Effector memory CD4-positive, alpha-beta T cell (primary cell): Measurements from ENCODE around the gene D2HGDH.
A peak's percentile ranks its signal among the peaks of the same experiment; 100 is the strongest.

Experiments
- DNase-seq, 3 donors: peaks; one replicate each; pipeline ENCODE4 v3.0.0-alpha.2; 2020
- H3K27ac ChIP-seq: 2 replicates; pipeline ENCODE4 v1.7.0; 2013; ENCODE audit warnings: mild to moderate bottlenecking, low read length, moderate library complexity; ENCODE audit not compliant: insufficient read depth, poor library complexity, severe bottlenecking
- H3K27me3 ChIP-seq: replicated peaks from 2 replicates; pipeline ENCODE4 v1.7.0; 2013; ENCODE audit warnings: mild to moderate bottlenecking, low read length; ENCODE audit not compliant: insufficient read depth, control insufficient read depth, poor library complexity, severe bottlenecking
- H3K36me3 ChIP-seq: 2 replicates; pipeline ENCODE4 v1.7.0; 2013; ENCODE audit warnings: mild to moderate bottlenecking, low read length, moderate library complexity; ENCODE audit not compliant: control insufficient read depth, insufficient read depth
- H3K4me1 ChIP-seq: 2 replicates; pipeline ENCODE4 v1.7.0; 2013; ENCODE audit warnings: low read length, mild to moderate bottlenecking; ENCODE audit not compliant: control insufficient read depth, insufficient read depth, poor library complexity, severe bottlenecking
- H3K4me3 ChIP-seq: 2 replicates; pipeline ENCODE4 v1.7.0; 2013; ENCODE audit warnings: low read length, low read depth, mild to moderate bottlenecking; ENCODE audit not compliant: insufficient read depth, poor library complexity, severe bottlenecking
- H3K9me3 ChIP-seq: 2 replicates; pipeline ENCODE4 v1.7.0; 2013; ENCODE audit warnings: mild to moderate bottlenecking, low read length, moderate library complexity; ENCODE audit not compliant: control insufficient read depth

Gene D2HGDH

DNA sequence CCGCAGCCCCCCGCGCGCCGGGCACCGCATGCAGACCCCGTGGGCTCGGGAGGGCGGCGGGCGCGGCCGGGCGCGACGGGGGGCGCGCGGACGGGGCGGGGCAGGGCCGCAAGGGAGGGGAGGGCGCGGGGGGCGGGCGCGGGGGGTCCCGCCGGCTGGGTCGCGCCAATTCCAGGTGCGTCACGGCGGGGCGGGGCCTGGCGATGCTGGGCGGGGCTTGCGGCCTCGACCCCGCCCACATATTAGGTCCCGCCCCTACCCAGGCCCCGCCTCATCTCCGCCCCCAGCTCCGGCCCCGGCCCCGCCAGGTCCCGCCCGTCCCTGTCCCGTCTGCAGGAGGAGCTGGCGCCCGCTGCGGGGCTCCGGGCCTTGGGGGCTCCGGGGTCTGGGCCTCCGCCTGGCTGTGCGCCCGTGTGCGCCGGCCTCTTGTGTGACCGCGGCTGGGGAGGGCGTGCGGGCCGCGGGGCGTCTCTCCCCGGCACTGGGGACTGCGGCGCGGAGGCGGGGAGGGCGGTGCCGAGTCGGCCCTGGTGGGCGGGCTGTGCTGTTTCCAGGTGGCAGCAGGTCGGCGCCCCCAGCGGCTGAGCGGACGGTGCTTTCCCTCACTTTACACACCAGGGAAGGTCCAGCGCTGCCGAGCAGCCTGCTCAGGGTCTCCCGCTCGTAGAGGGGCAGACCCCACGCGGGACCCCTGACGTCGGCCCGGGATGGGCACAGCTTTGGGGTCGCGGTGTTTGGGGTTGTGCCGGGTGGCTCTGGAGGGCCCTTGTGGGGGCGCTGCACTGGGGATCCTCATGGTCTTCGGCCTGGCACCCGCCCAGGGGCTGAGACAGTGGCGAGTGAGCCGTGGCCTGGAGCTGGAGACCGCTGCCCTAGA is 32.0 kb upstream of the D2HGDH start:
- Histone ChIP-seq H3K4me3 (peak overlapping the region; percentile 72), H3K9me3 (no peaks in the 10 kb centered on the region), H3K4me1 (peaks cover 15% of the 10 kb centered on the region), H3K36me3 (peaks cover 18% of the 10 kb centered on the region), H3K27me3 (no peaks in the 10 kb centered on the region), H3K27ac (peak overlapping the region; percentile 77)
- peak; percentile 77 to 82 (median 79) for DNase-seq

GRCh38 chr2:241703032-241703604 is 31.3 kb upstream of the D2HGDH start:
- DNase-seq, result no peak

DNA sequence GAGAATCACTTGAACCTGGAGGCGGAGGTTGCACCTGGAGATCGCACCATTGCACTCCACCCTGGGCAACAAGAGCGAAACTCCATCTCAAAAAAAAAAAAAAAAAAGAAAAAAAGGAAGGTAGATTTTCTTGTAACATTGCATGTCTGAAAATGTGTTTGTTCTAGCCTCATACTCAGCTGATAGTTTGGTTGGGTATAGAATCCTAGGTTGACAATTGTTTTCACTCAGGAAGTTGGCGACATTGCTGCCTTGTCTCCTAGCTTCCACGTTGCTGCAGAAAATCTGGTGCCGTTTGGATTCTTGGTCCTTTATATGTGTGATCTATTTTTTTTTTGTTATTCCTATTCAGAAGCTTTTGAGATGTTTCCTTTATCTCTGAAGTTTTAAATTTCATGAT is 27.9 kb upstream of the D2HGDH start:
- Histone ChIP-seq H3K27ac (no peak overlapping the region), H3K36me3 (peaks cover 47% of the 10 kb centered on the region), H3K27me3 (no peaks in the 10 kb centered on the region), H3K9me3 (no peaks in the 10 kb centered on the region), H3K4me1 (peaks cover 8% of the 10 kb centered on the region), H3K4me3 (no peak overlapping the region)
- DNase-seq, result no peak

More at GRCh38 chr2:241703032-241703604, 31.3 kb upstream of the D2HGDH start:
- peaks cover 24% of the 10 kb centered on the region for H3K36me3 ChIP-seq
- H3K27ac ChIP-seq, result peak overlapping the region; percentile 77
- peaks cover 15% of the 10 kb centered on the region for H3K4me1 ChIP-seq
- no peaks in the 10 kb centered on the region for H3K27me3 ChIP-seq
- H3K4me3 ChIP-seq, result peak overlapping the region; percentile 72
- H3K9me3 ChIP-seq, result no peaks in the 10 kb centered on the region

GRCh38 chr2:241708879-241709278 is 25.6 kb upstream of the D2HGDH start:
- Histone ChIP-seq H3K36me3 (peaks cover 64% of the 10 kb centered on the region), H3K27ac (no peak overlapping the region), H3K9me3 (no peaks in the 10 kb centered on the region), H3K4me1 (no peaks in the 10 kb centered on the region), H3K27me3 (no peaks in the 10 kb centered on the region), H3K4me3 (no peak overlapping the region)
- DNase-seq, result no peak

DNA sequence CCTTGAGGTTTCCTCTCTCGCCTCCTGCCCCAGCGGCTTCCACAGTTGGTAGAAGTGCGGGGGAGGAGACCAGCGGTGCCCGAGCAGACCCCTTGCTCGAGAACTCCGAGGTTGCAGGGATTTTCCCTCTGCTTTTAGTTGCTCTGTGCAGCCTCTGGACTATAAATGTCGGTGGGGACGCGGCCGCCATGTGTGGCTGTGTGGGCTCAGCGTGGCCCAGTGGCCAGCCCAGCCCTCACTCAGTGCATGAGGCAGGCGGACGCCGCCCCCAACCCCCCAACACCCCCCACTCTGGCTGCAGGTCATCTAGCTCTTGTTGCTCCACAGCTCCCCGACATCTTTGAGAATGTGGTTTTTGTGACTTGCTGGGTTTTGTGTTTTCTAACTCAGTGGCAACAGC is 15.3 kb upstream of the D2HGDH start:
- Histone ChIP-seq H3K36me3 (peaks cover 42% of the 10 kb centered on the region), H3K27ac (no peak overlapping the region), H3K9me3 (no peaks in the 10 kb centered on the region), H3K27me3 (no peaks in the 10 kb centered on the region), H3K4me3 (no peak overlapping the region), H3K4me1 (no peaks in the 10 kb centered on the region)
- no peak for DNase-seq

DNA sequence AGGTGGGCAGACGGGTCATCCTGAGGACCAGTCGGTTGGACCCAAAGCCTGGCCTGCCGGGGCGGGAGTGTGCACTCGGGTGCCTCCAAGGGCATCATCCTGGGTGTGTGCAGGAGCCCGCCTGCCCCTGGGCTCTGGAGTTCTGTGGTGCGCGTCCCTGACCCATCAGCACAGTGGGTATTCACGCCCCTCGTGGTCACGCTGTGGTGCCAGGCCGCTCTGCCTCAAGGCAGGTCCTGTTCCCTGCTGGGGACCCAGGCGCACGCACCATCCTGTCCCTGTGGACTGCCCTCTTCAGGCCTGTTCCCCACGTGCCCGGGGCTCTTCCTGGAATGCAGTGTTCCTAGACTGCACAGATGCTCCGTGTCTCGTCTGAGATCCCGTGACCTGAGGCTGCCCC is 14.3 kb upstream of the D2HGDH start:
- Histone ChIP-seq H3K4me1 (no peaks in the 10 kb centered on the region), H3K27me3 (no peaks in the 10 kb centered on the region), H3K27ac (no peak overlapping the region), H3K4me3 (no peak overlapping the region), H3K9me3 (no peaks in the 10 kb centered on the region), H3K36me3 (peaks cover 36% of the 10 kb centered on the region)
- no peak for DNase-seq

DNA sequence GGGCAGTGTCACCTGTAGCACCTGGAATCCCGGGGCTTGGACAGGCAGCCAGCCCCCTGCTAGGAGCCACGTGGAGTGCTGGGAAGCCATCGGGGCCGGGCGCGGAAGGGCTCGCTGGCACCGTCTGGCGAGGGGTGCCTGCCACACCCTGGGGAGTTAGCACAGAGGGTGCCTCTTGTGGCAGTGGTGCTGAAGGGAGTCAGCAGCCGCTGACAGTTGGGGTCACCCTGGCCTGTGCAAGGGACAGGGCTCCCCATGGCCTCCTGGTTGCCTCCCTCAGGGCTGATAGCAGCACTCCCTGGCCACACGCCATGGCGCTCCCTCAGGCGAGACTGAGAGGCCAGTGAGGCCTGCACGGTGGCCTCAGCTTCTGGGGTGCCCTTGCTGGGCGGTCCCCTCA is 13.9 kb upstream of the D2HGDH start:
- Histone ChIP-seq H3K4me1 (no peaks in the 10 kb centered on the region), H3K27me3 (no peaks in the 10 kb centered on the region), H3K27ac (no peak overlapping the region), H3K36me3 (peaks cover 36% of the 10 kb centered on the region), H3K9me3 (no peaks in the 10 kb centered on the region), H3K4me3 (no peak overlapping the region)
- no peak for DNase-seq

GRCh38 chr2:241721852-241722251 is 12.6 kb upstream of the D2HGDH start:
- H3K9me3 ChIP-seq, result no peaks in the 10 kb centered on the region
- no peaks in the 10 kb centered on the region for H3K4me1 ChIP-seq
- no peak for DNase-seq
- H3K27me3 ChIP-seq, result no peaks in the 10 kb centered on the region
- no peak overlapping the region for H3K27ac ChIP-seq
- H3K4me3 ChIP-seq, result no peak overlapping the region
- H3K36me3 ChIP-seq, result peaks cover 32% of the 10 kb centered on the region

DNA sequence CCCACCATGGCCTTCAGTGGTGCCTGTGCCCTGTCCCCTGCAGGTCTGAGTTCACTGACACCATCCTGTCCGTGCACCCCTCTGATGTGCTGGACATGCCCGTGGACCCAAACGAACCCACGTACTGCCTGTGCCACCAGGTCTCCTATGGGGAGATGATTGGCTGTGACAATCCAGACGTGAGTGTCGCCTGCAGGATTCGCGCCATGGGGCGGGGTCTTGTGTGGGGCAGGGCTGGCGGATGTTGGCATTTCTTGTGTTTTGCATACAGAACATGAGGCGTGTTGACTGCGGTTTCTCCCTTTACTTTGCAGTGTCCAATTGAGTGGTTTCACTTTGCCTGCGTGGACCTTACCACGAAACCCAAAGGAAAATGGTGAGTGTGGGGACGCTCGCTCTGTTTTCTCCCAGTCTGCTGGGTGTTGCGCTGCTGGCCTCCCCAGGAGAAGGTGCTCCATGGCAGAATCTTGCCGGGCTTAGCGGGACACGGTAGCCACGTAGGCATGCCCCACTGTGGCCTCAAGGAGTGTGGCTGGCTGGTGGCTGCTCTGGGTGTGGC is 11.5 kb upstream of the D2HGDH start:
- peaks cover 32% of the 10 kb centered on the region for H3K36me3 ChIP-seq

More for the DNA sequence above, 11.5 kb upstream of the D2HGDH start:
- no peak for DNase-seq
- H3K27ac ChIP-seq, result no peak overlapping the region
- no peaks in the 10 kb centered on the region for H3K4me1 ChIP-seq
- no peak overlapping the region for H3K4me3 ChIP-seq
- H3K9me3 ChIP-seq, result no peaks in the 10 kb centered on the region
- no peaks in the 10 kb centered on the region for H3K27me3 ChIP-seq
